Measurements from ENCODE around the gene SLF2. TPM values are rescaled to one million over a fixed set of nuclear protein-coding genes. Genes with fewer than 3 reads are reported as not detected.
A peak's percentile ranks its signal among the peaks of the same experiment; 100 is the strongest.

The SLF2 gene
- total and polyA plus RNA-seq, 2 of the 13 experiments (the other 11 are each of a cell fraction or from before 2014, with no cell fraction given) = 12.2 to 48.1 TPM

- TF ChIP-seq PATZ1 (CRISPR knock-in tag; IDR thresholded peaks at IDR 0.05) (no peak), ZNF281 (CRISPR knock-in tag; IDR thresholded peaks at IDR 0.05; ENCODE audit: borderline replicate concordance) (peak; percentile 95), ONECUT2 (CRISPR knock-in tag; IDR thresholded peaks at IDR 0.05) (no peak), ZNF605 (CRISPR knock-in tag; IDR thresholded peaks at IDR 0.05) (no peak), PHF5A (CRISPR knock-in tag; IDR thresholded peaks at IDR 0.05; ENCODE audit: low read depth, unreplicated experiment) (no peak), ZBTB38 (CRISPR knock-in tag; IDR thresholded peaks at IDR 0.05) (0 out of 2 replicates have a peak, but pooled peaks have one; percentile 36), CENPT (CRISPR knock-in tag; IDR thresholded peaks at IDR 0.05; ENCODE audit: low read depth) (no peak), CTCF (CRISPR knock-in tag; IDR thresholded peaks at IDR 0.05) (peak; percentile 96), SAFB2 (CRISPR knock-in tag; IDR thresholded peaks at IDR 0.05; ENCODE audit: borderline replicate concordance, low read depth) (no peak), PHB2 (IDR thresholded peaks at IDR 0.05; ENCODE audit: partially characterized antibody) (no peak), ZFY (CRISPR knock-in tag; IDR thresholded peaks at IDR 0.05) (no peak; the same call in 1 of the 2 replicates), ZBTB20 (CRISPR knock-in tag; IDR thresholded peaks at IDR 0.05; ENCODE audit: borderline replicate concordance, low read depth) (no peak), KAT8 (CRISPR knock-in tag; IDR thresholded peaks at IDR 0.05) (0 out of 2 replicates have a peak, but pooled peaks have one; percentile 20), RAD21 (CRISPR knock-in tag; IDR thresholded peaks at IDR 0.05) (peak; percentile 83), XRCC5 (optimal IDR thresholded peaks at IDR 0.05; ENCODE audit: low read length) (peak; percentile 66), NBN (conservative IDR thresholded peaks at IDR 0.05) (no peak), BHLHE40 (IDR thresholded peaks at IDR 0.05; ENCODE audit: low read length) (no peak), ZMYM3 (CRISPR knock-in tag; IDR thresholded peaks at IDR 0.05) (0 out of 2 replicates have a peak, but pooled peaks have one; percentile 18), ZNF44 (CRISPR knock-in tag; IDR thresholded peaks at IDR 0.05) (no peak), NR2C2 (CRISPR knock-in tag; IDR thresholded peaks at IDR 0.05; ENCODE audit: borderline replicate concordance) (no peak)
- TF ChIP-seq, protein P1, sequence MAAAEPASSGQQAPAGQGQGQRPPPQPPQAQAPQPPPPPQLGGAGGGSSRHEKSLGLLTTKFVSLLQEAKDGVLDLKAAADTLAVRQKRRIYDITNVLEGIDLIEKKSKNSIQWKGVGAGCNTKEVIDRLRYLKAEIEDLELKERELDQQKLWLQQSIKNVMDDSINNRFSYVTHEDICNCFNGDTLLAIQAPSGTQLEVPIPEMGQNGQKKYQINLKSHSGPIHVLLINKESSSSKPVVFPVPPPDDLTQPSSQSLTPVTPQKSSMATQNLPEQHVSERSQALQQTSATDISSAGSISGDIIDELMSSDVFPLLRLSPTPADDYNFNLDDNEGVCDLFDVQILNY (CRISPR knock-in tag; conservative IDR thresholded peaks at IDR 0.05) = no peak
- TF ChIP-seq, protein P2, sequence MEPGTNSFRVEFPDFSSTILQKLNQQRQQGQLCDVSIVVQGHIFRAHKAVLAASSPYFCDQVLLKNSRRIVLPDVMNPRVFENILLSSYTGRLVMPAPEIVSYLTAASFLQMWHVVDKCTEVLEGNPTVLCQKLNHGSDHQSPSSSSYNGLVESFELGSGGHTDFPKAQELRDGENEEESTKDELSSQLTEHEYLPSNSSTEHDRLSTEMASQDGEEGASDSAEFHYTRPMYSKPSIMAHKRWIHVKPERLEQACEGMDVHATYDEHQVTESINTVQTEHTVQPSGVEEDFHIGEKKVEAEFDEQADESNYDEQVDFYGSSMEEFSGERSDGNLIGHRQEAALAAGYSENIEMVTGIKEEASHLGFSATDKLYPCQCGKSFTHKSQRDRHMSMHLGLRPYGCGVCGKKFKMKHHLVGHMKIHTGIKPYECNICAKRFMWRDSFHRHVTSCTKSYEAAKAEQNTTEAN (CRISPR knock-in tag; conservative IDR thresholded peaks at IDR 0.05) = no peak
Observed at GRCh38 chr10:100879741-100880360, 32.9 kb upstream of the SLF2 start (continued).

Data from HepG2 (cell line).